PC-3 (cell line): ENCODE measurements around the gene TMPRSS15. TPM values are rescaled to one million over a fixed set of nuclear protein-coding genes. Genes with fewer than 3 reads are reported as not detected.

Source experiments
- ATAC-seq: fragments of 200-7000 bp; cut with Tn5 transposase; 2 replicates; pipeline ENCODE4 v1.9.1; 2020; ENCODE audit warnings: mild to moderate bottlenecking, moderate library complexity
- BruUV-seq: library from RNA; stranded (reverse); fragments of 400-500 nt; replicated peaks from 2 replicates; lab custom pipeline; 2021; lab: Mats Ljungman, UMichigan
- CTCF ChIA-PET: fragments of 300-600 bp; sonication (Branson Sonifier 250); formaldehyde crosslinking; loops from one replicate; lab custom pipeline; 2022; ENCODE audit warnings: antibody characterized with exemption; lab: Charles Lee
- POLR2A ChIA-PET: fragments of 300-600 bp; sonication (Branson Sonifier 250); formaldehyde crosslinking; loops from one replicate; lab custom pipeline; 2022; ENCODE audit warnings: antibody characterized with exemption; ENCODE audit not compliant: unreplicated experiment; lab: Charles Lee
- DNase-seq: peaks from one replicate; pipeline ENCODE4 v3.0.0-alpha.2; 2015
- H2AFZ ChIP-seq: fragments of 300-600 bp; sonication (generic); 2 replicates; pipeline ENCODE4 v1.6.0; 2016; ENCODE audit warnings: antibody characterized with exemption, low read length
- H3F3A ChIP-seq: fragments of 300-600 bp; sonication (generic); one replicate; pipeline ENCODE4 v1.6.0; 2017; ENCODE audit warnings: antibody characterized with exemption, low read length, control low read depth, mild to moderate bottlenecking; ENCODE audit not compliant: unreplicated experiment
- H3K27ac ChIP-seq: fragments of 300-600 bp; sonication (generic); 2 replicates; pipeline ENCODE4 v1.5.1; 2016; ENCODE audit warnings: mild to moderate bottlenecking, low read length
- H3K27me3 ChIP-seq: fragments of 300-600 bp; sonication (generic); 2 replicates; pipeline ENCODE4 v1.6.1; 2016; ENCODE audit warnings: low read length, mixed read lengths
- H3K36me3 ChIP-seq: fragments of 300-600 bp; sonication (generic); 2 replicates; pipeline ENCODE4 v1.6.1; 2016; ENCODE audit warnings: low read depth, mixed run types, low read length, mixed read lengths
- H3K4me1 ChIP-seq: fragments of 300-600 bp; sonication (generic); 2 replicates; pipeline ENCODE4 v1.5.1; 2016; ENCODE audit warnings: low read length; ENCODE audit not compliant: insufficient read depth
- H3K4me2 ChIP-seq: fragments of 300-600 bp; sonication (generic); 2 replicates; pipeline ENCODE4 v1.6.0; 2016; ENCODE audit warnings: low read length
- H3K4me3 ChIP-seq: fragments of 300-600 bp; sonication (generic); 2 replicates; pipeline ENCODE4 v1.5.1; 2016; ENCODE audit warnings: mild to moderate bottlenecking, low read length, mixed read lengths
- H3K79me2 ChIP-seq: fragments of 300-600 bp; sonication (generic); 2 replicates; pipeline ENCODE4 v1.6.1; 2017; ENCODE audit warnings: low read length, mixed read lengths
- H3K9ac ChIP-seq: fragments of 300-600 bp; sonication (generic); 2 replicates; pipeline ENCODE4 v1.6.0; 2016; ENCODE audit warnings: mild to moderate bottlenecking, low read length
- H3K9me2 ChIP-seq: fragments of 300-600 bp; sonication (generic); replicated peaks from 2 replicates; pipeline ENCODE4 v1.6.1; 2016; ENCODE audit warnings: mixed run types, low read length, mixed read lengths
- H3K9me3 ChIP-seq: fragments of 300-600 bp; sonication (generic); 2 replicates; pipeline ENCODE4 v1.6.1; 2016; ENCODE audit warnings: low read length, mixed read lengths
- H4K20me1 ChIP-seq: fragments of 300-600 bp; sonication (generic); 2 replicates; pipeline ENCODE4 v1.6.1; 2016; ENCODE audit warnings: low read length, mixed read lengths
- EZH2 ChIP-seq: fragments of 300-600 bp; sonication (generic); IDR thresholded peaks from one replicate; pipeline ENCODE4 v1.6.1; 2017; ENCODE audit warnings: antibody characterized with exemption, mild to moderate bottlenecking, low read length; ENCODE audit not compliant: unreplicated experiment
- EZH2phosphoT487 ChIP-seq: fragments of 300-600 bp; sonication (generic); IDR thresholded peaks from 2 replicates; pipeline ENCODE4 v1.6.1; 2018; ENCODE audit warnings: mild to moderate bottlenecking, antibody characterized with exemption, low read length, borderline replicate concordance
- intact Hi-C: fragments of 100-400 bp; cut with micrococcal nuclease; formaldehyde crosslinking; loops from 2 replicates; pipeline ENCODE4 v1.9.0; 2023
- total RNA-seq: library from RNA; depleted of rRNA; stranded (reverse); fragments of >200 nt; gene quantifications from 2 replicates; pipeline ENCODE4 v1.2.3, GENCODE V29; 2014
- TF ChIP-seq, protein P1 (sequence below): fragments of 300-600 bp; sonication (generic); conservative IDR thresholded peaks from 2 replicates; pipeline ENCODE4 v1.5.1; 2017; ENCODE audit warnings: antibody characterized with exemption, low read depth, mild to moderate bottlenecking, low read length

The TMPRSS15 gene
- total RNA-seq, 1 experiment from 2014 or later, result not detected

- DNase-seq (no peak), ATAC-seq (no peak)
- Histone ChIP-seq H3K36me3 (no peaks in the 10 kb centered on the region), H3F3A (no peaks in the 10 kb centered on the region), H4K20me1 (no peaks in the 10 kb centered on the region), H3K9me3 (no peaks in the 10 kb centered on the region), H3K9ac (no peak overlapping the region), H3K4me3 (no peak overlapping the region), H3K4me1 (no peaks in the 10 kb centered on the region), H3K27me3 (peaks cover 3% of the 10 kb centered on the region), H2AFZ (no peak overlapping the region), H3K27ac (no peak overlapping the region), H3K4me2 (no peak overlapping the region), H3K9me2 (no peaks in the 10 kb centered on the region), H3K79me2 (no peaks in the 10 kb centered on the region)
- intact Hi-C loops, result no loop called here
- POLR2A ChIA-PET, result no interaction called here
- CTCF ChIA-PET, result interaction anchor here (0.6 kb wide), 1 partner anchor 1599 kb away, joined by 4 read pairs; no protein-coding TSS in a partner anchor
- BruUV-seq, result no TSS peak
- TF ChIP-seq, protein P1, sequence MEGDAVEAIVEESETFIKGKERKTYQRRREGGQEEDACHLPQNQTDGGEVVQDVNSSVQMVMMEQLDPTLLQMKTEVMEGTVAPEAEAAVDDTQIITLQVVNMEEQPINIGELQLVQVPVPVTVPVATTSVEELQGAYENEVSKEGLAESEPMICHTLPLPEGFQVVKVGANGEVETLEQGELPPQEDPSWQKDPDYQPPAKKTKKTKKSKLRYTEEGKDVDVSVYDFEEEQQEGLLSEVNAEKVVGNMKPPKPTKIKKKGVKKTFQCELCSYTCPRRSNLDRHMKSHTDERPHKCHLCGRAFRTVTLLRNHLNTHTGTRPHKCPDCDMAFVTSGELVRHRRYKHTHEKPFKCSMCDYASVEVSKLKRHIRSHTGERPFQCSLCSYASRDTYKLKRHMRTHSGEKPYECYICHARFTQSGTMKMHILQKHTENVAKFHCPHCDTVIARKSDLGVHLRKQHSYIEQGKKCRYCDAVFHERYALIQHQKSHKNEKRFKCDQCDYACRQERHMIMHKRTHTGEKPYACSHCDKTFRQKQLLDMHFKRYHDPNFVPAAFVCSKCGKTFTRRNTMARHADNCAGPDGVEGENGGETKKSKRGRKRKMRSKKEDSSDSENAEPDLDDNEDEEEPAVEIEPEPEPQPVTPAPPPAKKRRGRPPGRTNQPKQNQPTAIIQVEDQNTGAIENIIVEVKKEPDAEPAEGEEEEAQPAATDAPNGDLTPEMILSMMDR, result no peak
- TF ChIP-seq EZH2phosphoT487 (no peak), EZH2 (no peak)
Observed at GRCh38 chr21:18382141-18382540, 21.4 kb downstream of the TMPRSS15 start.

GRCh38 chr21:18373606-18374005 lies 30.0 kb downstream of the TMPRSS15 start:
- H3K4me2 ChIP-seq, result no peak overlapping the region
- no peak for TF ChIP-seq EZH2
- TF ChIP-seq, protein P1, result no peak
- no peak for TF ChIP-seq EZH2phosphoT487
- intact Hi-C loops, result no loop called here
- DNase-seq (peak; percentile 38), ATAC-seq (no peak)
- H4K20me1 ChIP-seq, result no peaks in the 10 kb centered on the region
- H3K9me3 ChIP-seq, result no peaks in the 10 kb centered on the region
- no TSS peak for BruUV-seq
- H2AFZ ChIP-seq, result no peak overlapping the region
- H3K4me3 ChIP-seq, result no peak overlapping the region
- H3K79me2 ChIP-seq, result no peaks in the 10 kb centered on the region
- no peaks in the 10 kb centered on the region for H3F3A ChIP-seq
- no peaks in the 10 kb centered on the region for H3K36me3 ChIP-seq
- POLR2A ChIA-PET, result interaction anchor here (0.5 kb wide), 1 partner anchor 16 kb away, joined by 4 read pairs; no protein-coding TSS in a partner anchor
- CTCF ChIA-PET, result no interaction called here
- no peak overlapping the region for H3K9ac ChIP-seq
- H3K27ac ChIP-seq, result no peak overlapping the region
- H3K27me3 ChIP-seq, result peaks cover 17% of the 10 kb centered on the region
- no peaks in the 10 kb centered on the region for H3K9me2 ChIP-seq
- no peaks in the 10 kb centered on the region for H3K4me1 ChIP-seq

DNA sequence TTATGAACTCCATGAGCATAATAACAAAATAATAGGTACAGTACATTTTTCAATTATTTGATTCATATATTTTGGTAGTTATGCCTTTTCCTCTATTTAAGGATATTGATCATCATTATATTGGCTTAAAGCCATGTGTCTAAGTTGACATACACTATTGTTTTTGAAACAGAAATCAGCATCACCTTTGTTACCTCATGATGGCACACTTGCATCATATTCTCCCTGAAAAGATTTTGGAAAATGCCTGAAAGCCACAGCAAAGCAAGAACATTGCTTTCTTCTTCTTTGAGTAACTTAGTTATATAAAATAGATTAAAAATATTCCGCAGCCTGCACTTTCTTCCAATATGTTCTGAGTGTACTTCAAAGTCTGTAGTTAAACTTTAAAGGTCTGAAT lies 33.3 kb downstream of the TMPRSS15 start:
- Histone ChIP-seq H4K20me1 (no peaks in the 10 kb centered on the region), H3K4me2 (no peak overlapping the region), H3K27ac (no peak overlapping the region), H2AFZ (no peak overlapping the region), H3F3A (no peaks in the 10 kb centered on the region), H3K4me1 (no peaks in the 10 kb centered on the region), H3K9me2 (no peaks in the 10 kb centered on the region), H3K9ac (no peak overlapping the region), H3K79me2 (no peaks in the 10 kb centered on the region), H3K36me3 (no peaks in the 10 kb centered on the region), H3K27me3 (peaks cover 10% of the 10 kb centered on the region), H3K4me3 (no peak overlapping the region), H3K9me3 (no peaks in the 10 kb centered on the region)
- intact Hi-C loops, result no loop called here
- ChIA-PET POLR2A (no interaction called here), CTCF (no interaction called here)
- ATAC-seq (no peak), DNase-seq (no peak)
- TF ChIP-seq EZH2 (no peak), EZH2phosphoT487 (no peak)
- TF ChIP-seq, protein P1, result no peak
- no TSS peak for BruUV-seq
